Measurements from ENCODE around the gene SNORC.

GRCh38 chr2:232911712-232912277 lies 41.7 kb downstream of the SNORC start:
- TF ChIP-seq CTCF (IDR thresholded peaks at IDR 0.05; ENCODE audit: poor library complexity) = no peak
- no peak for TF ChIP-seq EZH2 (IDR thresholded peaks at IDR 0.05; ENCODE audit: borderline replicate concordance)
- TF ChIP-seq EZH2phosphoT487 (IDR thresholded peaks at IDR 0.05; ENCODE audit: low read depth, severe bottlenecking, unreplicated experiment) = no peak
